ENCODE results near the gene ABHD2. TPM values are rescaled to one million over a fixed set of nuclear protein-coding genes. Genes with fewer than 3 reads are reported as not detected.

ABHD2 gene
- total RNA-seq, 5 donors from 2014 or later (not counting 1 experiment from before 2014, with no cell fraction given), result 52.5 to 70.8 (median 58.5) TPM

GRCh38 chr15:89179966-89180875, 92.0 kb downstream of the ABHD2 start:
- peaks cover 6 to 7% (median 7%) of the 10 kb centered on the region in 3 donors for H3K4me1 Mint-ChIP-seq
- DNase-seq (no peak), ATAC-seq (replicated peaks in 1 of 4) (no peak)
- Histone ChIP-seq H3K4me3 (ENCODE audit: control insufficient read depth in 1 of 2, extremely low read depth in 1 of 2, low read length in 1 of 2) (no peak overlapping the region), H3K4me1 (ENCODE audit: control insufficient read depth in 1 of 2, extremely low read depth in 1 of 2, insufficient read depth in 2 of 2, low read length in 2 of 2) (peaks cover 0 to 3% of the 10 kb centered on the region in 2 experiments), H3K9me3 (no peaks in the 10 kb centered on the region), H3K27ac (ENCODE audit: low read length) (no peak overlapping the region), H3K27me3 (replicated peaks in 1 of 2; ENCODE audit: control insufficient read depth in 2 of 2, extremely low read depth in 1 of 2, insufficient read depth in 2 of 2, low read length in 1 of 2) (no peaks in the 10 kb centered on the region), H3K36me3 (ENCODE audit: control insufficient read depth in 2 of 2, extremely low read depth in 1 of 2, insufficient read depth in 1 of 2, low read length in 1 of 2) (peaks cover 2 to 45% of the 10 kb centered on the region in 2 donors)
- H3K27me3 Mint-ChIP-seq, result no peaks in the 10 kb centered on the region
- ChIA-PET CTCF (interaction anchor here in 1 of 2 donors (0.8 to 1.1 kb wide), 3 partner anchors 51 to 127 kb away, joined by 3 read pairs; no protein-coding TSS in a partner anchor), POLR2A (no interaction called here)
- peaks cover 46% of the 10 kb centered on the region for H3K36me3 Mint-ChIP-seq
- no CpG with 5 or more reads among the region's 5 CpGs for WGBS (ENCODE audit: insufficient coverage)
- no peaks in the 10 kb centered on the region for H3K9me3 Mint-ChIP-seq
- no peak overlapping the region for H3K4me3 Mint-ChIP-seq
- no peak overlapping the region for H3K27ac Mint-ChIP-seq

GRCh38 chr15:89184357-89184756, 96.1 kb downstream of the ABHD2 start:
- WGBS (ENCODE audit: insufficient coverage), result 99% methylated on average over 5 of the region's 6 CpGs
- Mint-ChIP-seq H3K4me1 (no peaks in the 10 kb centered on the region), H3K4me3 (no peak overlapping the region), H3K9me3 (no peaks in the 10 kb centered on the region), H3K36me3 (peaks cover 49% of the 10 kb centered on the region), H3K27me3 (no peaks in the 10 kb centered on the region), H3K27ac (no peak overlapping the region)
- no peak for ATAC-seq (replicated peaks in 1 of 4)
- no peaks in the 10 kb centered on the region for H3K27me3 ChIP-seq (replicated peaks in 1 of 2; ENCODE audit: control insufficient read depth in 2 of 2, extremely low read depth in 1 of 2, insufficient read depth in 2 of 2, low read length in 1 of 2)
- peaks cover 7 to 55% of the 10 kb centered on the region in 2 donors for H3K36me3 ChIP-seq (ENCODE audit: control insufficient read depth in 2 of 2, extremely low read depth in 1 of 2, insufficient read depth in 1 of 2, low read length in 1 of 2)
- ChIA-PET CTCF (no interaction called here), POLR2A (no interaction called here)
- no peaks in the 10 kb centered on the region for H3K9me3 ChIP-seq
- H3K4me3 ChIP-seq (ENCODE audit: control insufficient read depth in 1 of 2, extremely low read depth in 1 of 2, low read length in 1 of 2), result no peak overlapping the region
- no peak overlapping the region for H3K27ac ChIP-seq (ENCODE audit: low read length)
- DNase-seq, result no peak
- no peaks in the 10 kb centered on the region for H3K4me1 ChIP-seq (ENCODE audit: control insufficient read depth in 1 of 2, extremely low read depth in 1 of 2, insufficient read depth in 2 of 2, low read length in 2 of 2)

- Mint-ChIP-seq H3K27me3 (no peaks in the 10 kb centered on the region), H3K9me3 (no peaks in the 10 kb centered on the region), H3K36me3 (peaks cover 50% of the 10 kb centered on the region), H3K4me3 (no peak overlapping the region), H3K4me1 (no peaks in the 10 kb centered on the region), H3K27ac (no peak overlapping the region)
- DNase-seq (no peak), ATAC-seq (replicated peaks in 1 of 4) (no peak)
- POLR2A ChIA-PET, result no interaction called here
- Histone ChIP-seq H3K9me3 (no peaks in the 10 kb centered on the region), H3K27me3 (replicated peaks in 1 of 2; ENCODE audit: control insufficient read depth in 2 of 2, extremely low read depth in 1 of 2, insufficient read depth in 2 of 2, low read length in 1 of 2) (no peaks in the 10 kb centered on the region), H3K36me3 (ENCODE audit: control insufficient read depth in 2 of 2, extremely low read depth in 1 of 2, insufficient read depth in 1 of 2, low read length in 1 of 2) (peaks cover 7 to 60% of the 10 kb centered on the region in 2 donors), H3K27ac (ENCODE audit: low read length) (no peak overlapping the region), H3K4me3 (ENCODE audit: control insufficient read depth in 1 of 2, extremely low read depth in 1 of 2, low read length in 1 of 2) (no peak overlapping the region), H3K4me1 (ENCODE audit: control insufficient read depth in 1 of 2, extremely low read depth in 1 of 2, insufficient read depth in 2 of 2, low read length in 2 of 2) (no peaks in the 10 kb centered on the region)
- WGBS (ENCODE audit: insufficient coverage), result 100% methylated on average over 5 of the region's 12 CpGs
- CTCF ChIA-PET, result interaction anchor here in 1 of 2 donors (0.6 kb wide), 1 partner anchor 229 kb away, joined by 3 read pairs; no protein-coding TSS in a partner anchor
These were observed 96.8 kb downstream of the ABHD2 start for GRCh38 chr15:89184886-89185526.

GRCh38 chr15:89186803-89187202, 98.5 kb downstream of the ABHD2 start:
- no peak overlapping the region for H3K4me3 ChIP-seq (ENCODE audit: control insufficient read depth in 1 of 2, extremely low read depth in 1 of 2, low read length in 1 of 2)
- Mint-ChIP-seq H3K4me3 (no peak overlapping the region), H3K36me3 (peaks cover 60% of the 10 kb centered on the region), H3K27ac (no peak overlapping the region), H3K27me3 (no peaks in the 10 kb centered on the region), H3K9me3 (no peaks in the 10 kb centered on the region), H3K4me1 (no peaks in the 10 kb centered on the region)
- no peaks in the 10 kb centered on the region for H3K4me1 ChIP-seq (ENCODE audit: control insufficient read depth in 1 of 2, extremely low read depth in 1 of 2, insufficient read depth in 2 of 2, low read length in 2 of 2)
- CTCF ChIA-PET, result no interaction called here
- H3K27me3 ChIP-seq (replicated peaks in 1 of 2; ENCODE audit: control insufficient read depth in 2 of 2, extremely low read depth in 1 of 2, insufficient read depth in 2 of 2, low read length in 1 of 2), result no peaks in the 10 kb centered on the region
- 83% methylated on average over 5 of the region's 6 CpGs for WGBS (ENCODE audit: insufficient coverage)
- no peak for ATAC-seq (replicated peaks in 1 of 4)
- H3K27ac ChIP-seq (ENCODE audit: low read length), result no peak overlapping the region
- POLR2A ChIA-PET, result no interaction called here
- no peak for DNase-seq
- H3K36me3 ChIP-seq (ENCODE audit: control insufficient read depth in 2 of 2, extremely low read depth in 1 of 2, insufficient read depth in 1 of 2, low read length in 1 of 2), result peaks cover 11 to 72% of the 10 kb centered on the region in 2 donors
- no peaks in the 10 kb centered on the region for H3K9me3 ChIP-seq

- ATAC-seq (replicated peaks in 1 of 4) (no peak), DNase-seq (no peak)
- ChIA-PET POLR2A (no interaction called here), CTCF (interaction anchor here in 1 of 2 donors (0.9 kb wide), 1 partner anchor 12 kb away, joined by 3 read pairs; no protein-coding TSS in a partner anchor)
- Histone ChIP-seq H3K9me3 (no peaks in the 10 kb centered on the region), H3K27ac (ENCODE audit: low read length) (no peak overlapping the region), H3K4me1 (ENCODE audit: control insufficient read depth in 1 of 2, extremely low read depth in 1 of 2, insufficient read depth in 2 of 2, low read length in 2 of 2) (no peaks in the 10 kb centered on the region), H3K27me3 (replicated peaks in 1 of 2; ENCODE audit: control insufficient read depth in 2 of 2, extremely low read depth in 1 of 2, insufficient read depth in 2 of 2, low read length in 1 of 2) (no peaks in the 10 kb centered on the region), H3K4me3 (ENCODE audit: control insufficient read depth in 1 of 2, extremely low read depth in 1 of 2, low read length in 1 of 2) (no peak overlapping the region), H3K36me3 (ENCODE audit: control insufficient read depth in 2 of 2, extremely low read depth in 1 of 2, insufficient read depth in 1 of 2, low read length in 1 of 2) (peaks cover 11 to 73% of the 10 kb centered on the region in 2 donors)
- Mint-ChIP-seq H3K27ac (no peak overlapping the region), H3K36me3 (peaks cover 63% of the 10 kb centered on the region), H3K4me3 (no peak overlapping the region), H3K4me1 (no peaks in the 10 kb centered on the region), H3K27me3 (no peaks in the 10 kb centered on the region), H3K9me3 (no peaks in the 10 kb centered on the region)
- no CpG with 5 or more reads among the region's 9 CpGs for WGBS (ENCODE audit: insufficient coverage)
These were observed 99.2 kb downstream of the ABHD2 start for GRCh38 chr15:89187301-89187985.

GRCh38 chr15:89187986-89188514, 99.8 kb downstream of the ABHD2 start:
- ChIA-PET POLR2A (no interaction called here), CTCF (interaction anchor here in 1 of 2 donors (0.9 to 1.5 kb wide), 2 partner anchors 12 to 126 kb away, joined by 3 read pairs; no protein-coding TSS in a partner anchor)
- Mint-ChIP-seq H3K9me3 (no peaks in the 10 kb centered on the region), H3K27ac (no peak overlapping the region), H3K27me3 (no peaks in the 10 kb centered on the region), H3K4me3 (no peak overlapping the region), H3K4me1 (no peaks in the 10 kb centered on the region), H3K36me3 (peaks cover 66% of the 10 kb centered on the region)
- no peak for DNase-seq
- no peak overlapping the region for H3K4me3 ChIP-seq (ENCODE audit: control insufficient read depth in 1 of 2, extremely low read depth in 1 of 2, low read length in 1 of 2)
- H3K9me3 ChIP-seq, result no peaks in the 10 kb centered on the region
- peaks cover 11 to 78% of the 10 kb centered on the region in 2 donors for H3K36me3 ChIP-seq (ENCODE audit: control insufficient read depth in 2 of 2, extremely low read depth in 1 of 2, insufficient read depth in 1 of 2, low read length in 1 of 2)
- WGBS (ENCODE audit: insufficient coverage), result 100% methylated on average over 2 of the region's 8 CpGs
- no peak overlapping the region for H3K27ac ChIP-seq (ENCODE audit: low read length)
- no peak for ATAC-seq (replicated peaks in 1 of 4)
- no peaks in the 10 kb centered on the region for H3K27me3 ChIP-seq (replicated peaks in 1 of 2; ENCODE audit: control insufficient read depth in 2 of 2, extremely low read depth in 1 of 2, insufficient read depth in 2 of 2, low read length in 1 of 2)
- H3K4me1 ChIP-seq (ENCODE audit: control insufficient read depth in 1 of 2, extremely low read depth in 1 of 2, insufficient read depth in 2 of 2, low read length in 2 of 2), result no peaks in the 10 kb centered on the region
